IPS-NIHi11 (cell line): ENCODE data around the gene KRT33A.

Experiments used
- DNase-seq: peaks from one replicate; pipeline ENCODE4 v3.0.0; 2012; ENCODE audit warnings: mixed read lengths, low spot score

KRT33A gene

DNA sequence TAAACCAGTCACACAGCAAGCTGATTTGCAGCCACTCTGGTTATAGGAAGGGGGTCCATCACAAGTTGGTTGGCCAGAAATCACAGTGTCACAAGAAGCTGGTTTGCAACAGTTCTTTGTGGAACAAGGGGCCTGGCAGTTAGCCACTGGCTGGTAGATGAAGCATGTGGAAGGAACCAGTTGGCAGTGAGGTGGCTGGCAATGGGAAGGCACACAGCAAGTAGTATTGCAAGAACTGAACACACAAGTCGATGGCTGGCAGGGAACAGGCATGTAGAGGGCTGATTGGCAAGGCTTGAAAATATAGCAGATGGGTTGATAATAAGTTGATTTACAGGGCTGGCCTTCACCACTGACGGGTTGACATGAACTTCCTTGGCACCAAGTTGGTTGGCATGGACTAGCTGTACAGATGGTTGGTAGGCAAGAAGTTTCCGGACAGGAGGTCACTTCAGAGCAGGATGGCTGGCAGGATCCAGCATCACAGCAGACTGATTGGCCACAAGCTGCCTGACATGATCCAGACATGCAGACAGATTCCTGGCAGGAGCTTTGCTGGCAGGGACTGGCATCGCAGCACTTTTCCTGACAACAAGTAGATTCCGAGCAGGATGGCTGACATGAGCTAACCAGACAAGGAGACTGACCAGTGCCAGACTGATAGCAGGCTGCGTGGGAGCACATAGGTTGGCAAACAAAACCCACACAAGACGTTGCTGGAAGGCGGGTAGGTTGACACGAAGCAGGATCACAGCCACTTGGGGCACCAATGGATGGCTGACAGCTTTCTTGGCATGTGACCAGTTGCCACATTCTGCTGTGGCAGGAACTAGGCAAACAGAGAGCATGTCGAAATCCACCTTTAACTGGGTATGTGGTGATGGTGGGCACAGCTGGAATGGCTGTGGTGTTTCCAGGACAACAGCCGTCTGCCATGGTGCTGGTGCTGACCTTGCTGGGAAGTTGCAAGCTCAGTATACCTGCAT is 48.4 kb downstream of the KRT33A start, which contains the start of gene KRTAP29-1:
KRTAP29-1 (minus strand) TSS at position 936 of the 986 bp plus-strand sequence; CDS start at position 936, 0 bp downstream.
- DNase-seq, result no peak

DNA sequence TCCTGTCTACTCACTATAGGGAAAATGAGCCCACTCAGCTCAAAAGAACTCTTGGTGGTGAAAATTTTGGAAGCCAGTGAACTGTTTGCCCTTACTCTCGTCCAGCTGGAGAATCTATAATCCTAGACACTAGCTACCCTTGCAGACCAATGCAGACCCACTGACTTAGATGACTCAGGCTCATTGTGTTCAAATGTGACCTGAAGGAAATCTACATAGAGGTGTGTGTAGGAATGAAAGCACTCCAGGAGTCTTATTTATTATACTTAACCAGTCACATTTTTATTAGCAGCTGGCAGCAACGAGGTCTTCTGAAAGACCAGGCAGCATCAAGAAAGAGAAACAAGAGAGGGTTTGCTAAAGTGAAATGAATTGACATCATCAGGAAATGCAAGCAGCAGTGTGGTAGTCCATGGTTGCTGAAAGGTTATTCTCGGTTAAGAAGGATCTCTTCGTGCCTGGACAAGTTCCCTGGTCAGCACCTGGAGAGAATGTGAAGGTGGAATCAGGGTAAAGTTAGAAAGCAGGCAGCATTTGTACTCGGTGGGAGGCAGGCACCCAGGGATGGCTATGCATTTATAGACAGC is 49.3 kb downstream of the KRT33A start:
- no peak for DNase-seq

DNA sequence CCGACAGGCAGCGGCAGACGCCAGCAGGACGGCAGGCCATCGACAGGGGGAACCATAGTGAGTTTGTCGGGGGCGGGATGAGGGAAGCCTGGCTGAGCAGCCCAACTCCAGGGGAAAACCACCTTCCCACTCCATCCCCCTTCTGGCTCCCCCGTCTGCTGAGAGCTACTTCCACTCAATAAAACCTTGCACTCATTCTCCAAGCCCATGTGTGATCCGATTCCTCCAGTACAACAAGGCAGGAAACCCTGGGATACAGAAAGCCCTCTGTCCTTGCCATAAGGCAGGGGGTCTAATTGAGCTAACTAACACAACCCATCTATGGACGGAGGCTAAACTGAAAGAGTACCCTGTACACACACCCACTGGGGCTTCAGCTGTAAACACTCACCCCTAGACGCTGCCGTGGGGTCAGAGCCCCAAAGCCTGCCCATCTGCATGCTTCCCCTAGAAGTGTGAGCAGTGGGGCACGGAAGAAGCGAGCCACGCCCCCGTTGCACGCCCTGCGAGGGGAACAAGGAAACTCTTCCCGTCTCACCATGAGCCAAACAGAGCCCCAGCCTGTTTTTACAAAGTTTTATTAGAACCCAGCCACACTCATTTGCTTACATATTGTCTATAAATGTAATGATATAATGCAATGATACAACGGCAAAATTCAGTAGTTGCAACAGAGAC is 52.0 kb downstream of the KRT33A start:
- DNase-seq, result no peak

DNA sequence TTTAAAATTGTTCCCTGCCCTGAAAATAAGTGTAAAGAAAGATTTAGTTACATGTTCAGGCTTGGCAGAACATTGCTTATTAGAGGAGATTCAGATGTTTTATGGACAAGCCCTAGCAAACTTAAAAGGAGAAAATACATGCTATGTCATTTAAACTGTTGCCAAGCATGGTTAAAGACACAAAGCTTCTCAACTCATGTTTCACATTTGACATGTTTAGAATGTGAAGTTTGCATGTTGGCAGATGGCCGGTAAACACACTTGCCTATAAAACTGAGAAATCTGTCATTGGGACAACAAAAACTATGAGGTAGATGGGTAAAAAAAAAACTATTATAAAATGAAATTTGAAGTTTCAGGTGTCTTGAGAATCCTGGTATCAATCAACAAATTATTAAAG is 53.8 kb downstream of the KRT33A start:
- DNase-seq, result no peak
